Measurements from ENCODE around the gene TMCO4. TPM values are rescaled to one million over a fixed set of nuclear protein-coding genes. Genes with fewer than 3 reads are reported as not detected.

TMCO4 gene
- total and polyA plus RNA-seq, 2 of the 8 experiments (the other 6 are each of a cell fraction or from before 2014, with no cell fraction given): 3.0 to 3.1 TPM

GRCh38 chr1:19700079-19700777 is 99.5 kb downstream of the TMCO4 start:
- Histone ChIP-seq H3K14ac (ENCODE audit: insufficient read length) (no peak overlapping the region), H3K18ac (ENCODE audit: extremely low read depth, low read length) (no peak overlapping the region), H3K4ac (replicated peaks; ENCODE audit: insufficient read length, low read depth, low read length) (no peak overlapping the region), H2BK15ac (ENCODE audit: low read length) (no peak overlapping the region), H2BK5ac (ENCODE audit: low read depth, low read length) (no peak overlapping the region), H3K56ac (replicated peaks; ENCODE audit: insufficient read length, low read depth, low read length) (no peak overlapping the region), H3K27me3 (replicated peaks in 1 of 4; ENCODE audit: control insufficient read depth in 3 of 4, extremely low read depth in 1 of 4, insufficient read depth in 3 of 4, low read length in 3 of 4) (no peaks in the 10 kb centered on the region), H2AK5ac (ENCODE audit: low read depth, low read length) (no peak overlapping the region), H3K36me3 (ENCODE audit: control insufficient read depth in 2 of 4, insufficient read depth in 4 of 4, low read length in 3 of 4) (no peaks in the 10 kb centered on the region), H3K79me1 (ENCODE audit: low read depth, low read length) (no peaks in the 10 kb centered on the region), H3K79me2 (ENCODE audit: control insufficient read depth in 1 of 2, insufficient read depth in 2 of 2, low read length in 2 of 2) (no peaks in the 10 kb centered on the region), H4K20me1 (replicated peaks in 1 of 2; ENCODE audit: control insufficient read depth in 1 of 2, insufficient read depth in 2 of 2, low read length in 2 of 2) (no peaks in the 10 kb centered on the region), H4K5ac (ENCODE audit: insufficient read length, low read depth, low read length) (no peak overlapping the region), H3K27ac (ENCODE audit: low read depth, low read length) (no peak overlapping the region), H4K8ac (ENCODE audit: extremely low read depth, insufficient read depth, low read length) (peak overlapping the region; percentile 36), H3K23ac (ENCODE audit: insufficient read length) (no peak overlapping the region), H3K9me3 (ENCODE audit: insufficient read depth in 2 of 2, low read depth in 1 of 2, low read length in 1 of 2) (no peaks in the 10 kb centered on the region), H4K91ac (replicated peaks; ENCODE audit: insufficient read length, low read length) (no peak overlapping the region), H3K4me3 (ENCODE audit: extremely low read depth in 1 of 4, insufficient read depth in 2 of 4, low read depth in 3 of 4, low read length in 4 of 4) (no peak overlapping the region), H2AFZ (ENCODE audit: low read length) (no peak overlapping the region), H2BK120ac (replicated peaks; ENCODE audit: low read depth, low read length) (no peak overlapping the region), H3K23me2 (ENCODE audit: low read depth, low read length) (no peaks in the 10 kb centered on the region), H3K4me1 (replicated peaks in 1 of 4; ENCODE audit: control insufficient read depth in 3 of 4, insufficient read depth in 4 of 4, low read length in 3 of 4) (peaks cover 0 to 8% (median 3%) of the 10 kb centered on the region in 4 experiments; a peak in 5 of 7 replicates), H3K4me2 (ENCODE audit: insufficient read depth in 1 of 2, low read depth in 2 of 2, low read length in 2 of 2) (no peak overlapping the region), H3K9ac (replicated peaks in 1 of 4; ENCODE audit: extremely low read depth in 1 of 4, low read depth in 3 of 4, low read length in 3 of 4) (no peak overlapping the region), H2BK12ac (ENCODE audit: low read depth, low read length) (no peak overlapping the region; the same call in 1 of the 2 replicates), H2BK20ac (ENCODE audit: low read length) (no peak overlapping the region)
- FAIRE-seq: no peak
- DNase-seq (ENCODE audit: low read depth in 1 of 2, low spot score in 2 of 2): no peak
- ChIA-PET CTCF (ENCODE audit: partially characterized antibody) (interaction anchor here (0.7 to 1.5 kb wide), 3 partner anchors 10 to 731 kb away, joined by 3 to 5 read pairs (median 3); no protein-coding TSS in a partner anchor), POLR2A (ENCODE audit: partially characterized antibody) (no interaction called here)
- 81% methylated on average over 13 of the region's 14 CpGs; no CpG with 5 or more reads in 1 of the 2 experiments for WGBS, 2 experiments (ENCODE audit: extremely low coverage in 1 of 2, insufficient coverage in 1 of 2, insufficient read length in 1 of 2, insufficient replicate concordance in 2 of 2, low coverage in 1 of 2, low lambda C conversion rate in 2 of 2, missing lambda C conversion rate in 1 of 2)
- TF ChIP-seq EP300 (IDR thresholded peaks at IDR 0.05; ENCODE audit: borderline replicate concordance in 1 of 2, low read depth in 2 of 2, low read length in 2 of 2): no peak
- TF ChIP-seq RBBP5 (IDR thresholded peaks at IDR 0.05; ENCODE audit: borderline replicate concordance, low read depth, low read length): no peak
- no peak for TF ChIP-seq EGR1 (IDR thresholded peaks at IDR 0.05; ENCODE audit: borderline replicate concordance, low read depth, low read length)
- TF ChIP-seq CHD2 (IDR thresholded peaks at IDR 0.05; ENCODE audit: low read length): no peak
- no peak for TF ChIP-seq SUZ12 (IDR thresholded peaks at IDR 0.05; ENCODE audit: low read length)
- no peak for TF ChIP-seq KDM1A (IDR thresholded peaks at IDR 0.05; ENCODE audit: borderline replicate concordance, low read length)
- no peak for TF ChIP-seq SIX5 (IDR thresholded peaks at IDR 0.05; ENCODE audit: low read depth, low read length)
- no peak for TF ChIP-seq TAF7 (optimal IDR thresholded peaks at IDR 0.05; ENCODE audit: borderline replicate concordance, low read depth, low read length)
- TF ChIP-seq YY1 (IDR thresholded peaks at IDR 0.05; ENCODE audit: low read depth, low read length): no peak
- TF ChIP-seq GABPA (IDR thresholded peaks at IDR 0.05; ENCODE audit: borderline replicate concordance, insufficient read depth, low read length): no peak
- TF ChIP-seq RNF2 (IDR thresholded peaks at IDR 0.05; ENCODE audit: borderline replicate concordance, low read depth, low read length, missing control alignments, poor library complexity, severe bottlenecking): no peak
- TF ChIP-seq ZNF274 (IDR thresholded peaks at IDR 0.05; ENCODE audit: borderline replicate concordance, extremely low read depth, low read length): no peak
- TF ChIP-seq CBX5 (IDR thresholded peaks at IDR 0.05; ENCODE audit: low read depth, low read length): no peak

All from H1 (cell line).